ENCODE measurements around the gene CP.

Gene CP

GRCh38 chr3:149186219-149186618, 35.4 kb downstream of the CP start:
- no peak for TF ChIP-seq CTCF (conservative IDR thresholded peaks at IDR 0.05; ENCODE audit: low read length)
- H3K4me3 ChIP-seq (ENCODE audit: low read length): no peak overlapping the region
- no peak for DNase-seq (ENCODE audit: low read depth)

GRCh38 chr3:149181182-149181581, 40.4 kb downstream of the CP start:
- H3K4me3 ChIP-seq (ENCODE audit: low read length): no peak overlapping the region
- DNase-seq (ENCODE audit: low read depth): no peak
- no peak for TF ChIP-seq CTCF (conservative IDR thresholded peaks at IDR 0.05; ENCODE audit: low read length)

- no peak overlapping the region for H3K4me3 ChIP-seq (ENCODE audit: low read length)
- DNase-seq (ENCODE audit: low read depth): peak; percentile 100
- TF ChIP-seq CTCF (conservative IDR thresholded peaks at IDR 0.05; ENCODE audit: low read length): no peak
These were observed 41.5 kb downstream of the CP start for GRCh38 chr3:149180057-149180573.

- peak; percentile 83 for DNase-seq (ENCODE audit: low read depth)
- H3K4me3 ChIP-seq (ENCODE audit: low read length): no peak overlapping the region
- TF ChIP-seq CTCF (conservative IDR thresholded peaks at IDR 0.05; ENCODE audit: low read length): no peak
These were observed 42.4 kb downstream of the CP start for GRCh38 chr3:149179220-149179619.

GRCh38 chr3:149177122-149177521, 44.5 kb downstream of the CP start:
- no peak for TF ChIP-seq CTCF (conservative IDR thresholded peaks at IDR 0.05; ENCODE audit: low read length)

GRCh38 chr3:149174901-149175300, 46.7 kb downstream of the CP start:
- H3K4me3 ChIP-seq (ENCODE audit: low read length): no peak overlapping the region
- no peak for TF ChIP-seq CTCF (conservative IDR thresholded peaks at IDR 0.05; ENCODE audit: low read length)
- DNase-seq (ENCODE audit: low read depth): peak; percentile 57

More at GRCh38 chr3:149177122-149177521, 44.5 kb downstream of the CP start:
- H3K4me3 ChIP-seq (ENCODE audit: low read length): no peak overlapping the region
- no peak for DNase-seq (ENCODE audit: low read depth)

- H3K4me3 ChIP-seq (ENCODE audit: low read length): no peak overlapping the region
- peak; percentile 15; the same call in 1 of the 2 replicates for TF ChIP-seq CTCF (conservative IDR thresholded peaks at IDR 0.05; ENCODE audit: low read length)
- no peak for DNase-seq (ENCODE audit: low read depth)
These were observed 51.0 kb downstream of the CP start for GRCh38 chr3:149170672-149171071.
